Measurements from ENCODE around the gene MALRD1.

Gene MALRD1

GRCh38 chr10:19656420-19657042 is 607.9 kb downstream of the MALRD1 start:
- DNase-seq, result no peak

GRCh38 chr10:19658131-19658530 is 609.5 kb downstream of the MALRD1 start:
- no peak for DNase-seq

GRCh38 chr10:19658622-19659233 is 610.1 kb downstream of the MALRD1 start:
- DNase-seq, result no peak

- DNase-seq, result no peak
Measured at GRCh38 chr10:19659920-19660655, 611.5 kb downstream of the MALRD1 start.

- no peak for DNase-seq
Measured at GRCh38 chr10:19663344-19663743, 614.7 kb downstream of the MALRD1 start.

- no peak for DNase-seq
Measured at GRCh38 chr10:19668116-19668515, 619.5 kb downstream of the MALRD1 start.

- DNase-seq, result no peak
Measured at GRCh38 chr10:19676063-19676462, 627.5 kb downstream of the MALRD1 start.

- DNase-seq, result no peak
Measured at GRCh38 chr10:19683356-19683755, 634.8 kb downstream of the MALRD1 start.

- no peak for DNase-seq
Measured at GRCh38 chr10:19683960-19684359, 635.4 kb downstream of the MALRD1 start.

GRCh38 chr10:19688344-19688743 is 639.7 kb downstream of the MALRD1 start:
- DNase-seq, result no peak

- no peak for DNase-seq
Measured at GRCh38 chr10:19689231-19689630, 640.6 kb downstream of the MALRD1 start.

- DNase-seq, result no peak
Measured at GRCh38 chr10:19699299-19699698, 650.7 kb downstream of the MALRD1 start.

GRCh38 chr10:19701427-19702052 is 652.9 kb downstream of the MALRD1 start:
- no peak for DNase-seq

- no peak for DNase-seq
Measured at GRCh38 chr10:19702215-19702614, 653.6 kb downstream of the MALRD1 start.

- DNase-seq, result no peak
Measured at GRCh38 chr10:19704544-19704943, 655.9 kb downstream of the MALRD1 start.

- no peak for DNase-seq
Measured at GRCh38 chr10:19705250-19705649, 656.6 kb downstream of the MALRD1 start.

GRCh38 chr10:19706904-19707303 is 658.3 kb downstream of the MALRD1 start:
- no peak for DNase-seq

- DNase-seq, result no peak
Measured at GRCh38 chr10:19707376-19707775, 658.8 kb downstream of the MALRD1 start.

- DNase-seq, result no peak
Measured at GRCh38 chr10:19708031-19708430, 659.4 kb downstream of the MALRD1 start.

- DNase-seq, result no peak
Measured at GRCh38 chr10:19710600-19710999, 662.0 kb downstream of the MALRD1 start.

GRCh38 chr10:19713159-19713558 is 664.6 kb downstream of the MALRD1 start:
- no peak for DNase-seq

GRCh38 chr10:19713800-19714525 is 665.4 kb downstream of the MALRD1 start:
- no peak for DNase-seq

- DNase-seq, result no peak
Measured at GRCh38 chr10:19719284-19719683, 670.7 kb downstream of the MALRD1 start.

All from CD4-positive, alpha-beta T cell treated with Interleukin-21 for 1 hour (primary cell).